GM19043 (cell line): ENCODE results near the gene RASGRF2.

Source experiments
- ATAC-seq: cut with Tn5 transposase; IDR thresholded peaks from one replicate; pipeline ENCODE4 v1.9.1; 2021; ENCODE audit warnings: low read depth; ENCODE audit not compliant: unreplicated experiment

Gene RASGRF2

DNA sequence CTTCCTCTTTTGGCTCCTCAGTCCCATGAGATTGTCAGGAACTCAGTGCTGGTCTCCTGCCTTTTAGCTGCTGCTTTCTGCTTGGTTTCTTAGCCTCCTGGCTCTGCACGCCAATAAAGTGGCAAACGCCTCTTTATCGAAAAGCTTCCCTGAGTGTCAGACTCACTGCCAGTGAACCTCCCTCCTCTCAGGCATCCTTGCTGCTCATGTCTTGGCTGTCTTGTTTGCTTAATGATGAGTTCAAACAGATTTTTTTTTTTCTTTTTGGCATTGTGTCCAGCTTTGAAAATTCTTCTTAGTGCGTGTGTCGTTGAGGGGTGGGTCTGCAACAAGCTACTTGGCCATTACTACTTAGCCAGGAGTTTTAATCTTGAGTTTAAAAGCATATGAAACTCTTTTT lies 14.9 kb downstream of the RASGRF2 start:
- no peak for ATAC-seq

DNA sequence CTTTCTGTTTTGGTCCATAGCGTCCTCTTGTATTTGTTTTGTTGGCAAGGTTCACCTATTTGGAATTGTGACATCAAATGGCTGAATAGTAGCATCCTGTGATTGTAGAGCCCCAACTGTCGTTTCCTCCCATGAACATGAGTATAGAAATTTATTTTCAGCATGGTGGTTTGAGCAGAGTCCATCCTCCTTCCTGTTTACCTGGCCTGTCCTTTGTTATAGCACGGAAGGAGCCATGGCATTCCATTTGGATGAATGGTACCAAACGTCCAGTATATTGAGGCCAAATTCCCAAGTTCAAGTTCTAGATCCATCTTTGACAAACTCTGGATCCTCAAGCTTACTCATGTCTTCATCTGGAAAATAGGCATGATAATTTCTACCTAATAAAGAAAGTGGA lies 16.8 kb downstream of the RASGRF2 start:
- no peak for ATAC-seq

DNA sequence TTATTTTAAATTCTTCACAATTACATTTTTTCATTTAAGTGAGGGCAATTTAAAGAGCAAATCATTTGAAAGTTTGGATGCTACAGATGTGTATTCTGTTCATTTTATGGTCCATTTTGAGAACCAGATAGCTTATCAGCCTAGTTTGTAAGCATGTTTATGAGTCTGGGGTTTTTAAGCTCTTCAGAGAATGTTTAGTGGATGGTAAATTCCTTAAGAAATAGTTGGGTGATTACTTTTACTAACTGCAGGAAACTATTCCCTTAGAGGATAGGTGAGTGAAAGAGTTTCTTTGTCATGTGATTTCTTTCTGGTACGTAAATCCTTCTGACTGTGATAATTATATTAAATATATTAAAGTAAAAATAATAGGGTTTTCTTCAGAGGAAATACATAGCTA lies 17.6 kb downstream of the RASGRF2 start:
- no peak for ATAC-seq

DNA sequence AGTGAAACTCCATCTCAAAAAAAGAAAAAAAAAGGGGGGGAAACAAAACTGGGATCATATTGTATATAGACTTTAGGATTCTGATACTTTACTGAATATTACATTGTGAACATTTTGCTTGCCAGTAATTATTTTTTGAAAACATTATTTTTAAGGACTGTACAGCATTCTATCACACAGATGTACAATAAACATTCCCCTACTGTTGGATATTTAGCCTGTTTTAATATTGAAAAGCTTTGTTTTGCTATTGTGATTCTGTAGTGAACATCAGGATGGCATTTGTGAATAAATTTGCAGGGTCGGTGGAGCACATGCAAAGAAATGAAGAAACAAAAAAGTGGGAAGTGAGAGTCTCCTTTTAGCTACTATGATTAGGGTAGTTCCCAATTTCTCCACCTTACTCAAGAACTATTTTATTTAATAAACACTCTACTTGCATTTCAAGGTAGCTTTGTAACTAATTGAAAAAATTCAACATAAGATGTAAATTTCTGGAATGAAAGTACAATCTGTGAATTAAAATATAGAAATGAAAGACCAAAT lies 18.7 kb downstream of the RASGRF2 start:
- ATAC-seq: no peak

DNA sequence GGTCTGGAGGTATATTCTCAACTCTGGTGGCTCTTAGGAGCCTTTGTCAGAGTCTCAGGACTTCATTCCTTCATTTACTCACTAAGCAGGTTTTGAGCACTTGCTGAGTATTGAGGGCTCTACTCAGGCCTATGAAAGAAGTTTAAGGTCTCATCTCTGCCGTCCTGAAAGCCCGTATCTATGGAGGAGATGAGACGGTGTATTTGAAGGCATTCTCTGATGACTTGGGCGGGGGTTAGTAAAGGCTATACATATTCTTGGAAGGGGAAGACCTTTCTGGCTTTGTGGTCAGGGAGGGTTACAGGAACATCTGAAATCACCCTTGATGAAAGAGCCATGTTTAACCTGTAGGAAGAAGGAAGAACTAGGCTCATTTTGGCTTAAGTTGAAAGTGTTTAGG lies 21.9 kb downstream of the RASGRF2 start:
- ATAC-seq: no peak

DNA sequence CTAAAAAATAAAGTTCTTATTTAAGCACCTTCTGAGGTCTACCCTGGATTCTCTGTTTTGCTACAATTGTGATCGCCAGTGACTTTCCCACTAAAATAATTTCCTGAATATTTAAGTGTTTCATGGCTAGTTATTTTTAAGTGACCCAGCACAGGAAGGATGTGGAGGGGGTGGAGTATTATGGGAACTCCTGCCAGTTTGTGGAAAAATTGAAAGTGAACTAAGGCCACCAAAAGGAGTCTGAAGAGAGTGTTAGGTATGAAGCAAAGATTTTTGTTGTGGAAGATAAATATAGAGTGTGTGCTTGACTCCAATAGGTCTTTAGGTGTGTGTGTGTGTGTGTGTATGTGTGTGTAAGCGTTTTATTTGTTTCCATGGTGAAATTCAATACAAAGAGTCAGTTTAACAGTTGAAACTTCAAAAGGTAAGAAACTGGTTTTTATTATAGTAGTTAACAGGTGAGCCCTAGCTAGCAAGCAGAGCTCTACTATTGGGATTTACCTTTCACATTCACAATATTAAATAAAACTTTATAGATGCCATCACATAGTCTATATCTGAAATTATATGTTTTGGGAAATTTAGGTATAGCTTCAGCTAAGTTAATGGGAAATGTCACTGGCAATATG lies 25.6 kb downstream of the RASGRF2 start:
- no peak for ATAC-seq

DNA sequence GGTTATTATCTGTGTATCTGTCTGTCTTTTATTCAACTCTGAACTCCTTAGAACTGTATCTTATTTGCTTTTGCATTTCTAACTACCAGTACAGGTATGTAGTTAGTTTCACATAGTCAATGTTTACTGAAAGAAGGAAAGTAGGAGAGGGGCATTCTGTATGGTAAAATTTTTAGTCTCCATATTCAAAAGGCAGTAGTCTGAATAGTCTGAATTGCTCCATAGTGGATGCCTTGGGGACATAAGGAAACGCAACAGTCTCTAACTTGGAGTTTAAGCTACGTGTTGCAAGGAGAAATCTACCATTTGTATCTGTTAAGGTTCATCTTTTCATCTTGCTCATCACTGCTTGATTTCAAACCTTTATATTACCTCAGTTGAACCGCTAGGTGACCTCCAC lies 26.2 kb downstream of the RASGRF2 start:
- ATAC-seq: no peak

DNA sequence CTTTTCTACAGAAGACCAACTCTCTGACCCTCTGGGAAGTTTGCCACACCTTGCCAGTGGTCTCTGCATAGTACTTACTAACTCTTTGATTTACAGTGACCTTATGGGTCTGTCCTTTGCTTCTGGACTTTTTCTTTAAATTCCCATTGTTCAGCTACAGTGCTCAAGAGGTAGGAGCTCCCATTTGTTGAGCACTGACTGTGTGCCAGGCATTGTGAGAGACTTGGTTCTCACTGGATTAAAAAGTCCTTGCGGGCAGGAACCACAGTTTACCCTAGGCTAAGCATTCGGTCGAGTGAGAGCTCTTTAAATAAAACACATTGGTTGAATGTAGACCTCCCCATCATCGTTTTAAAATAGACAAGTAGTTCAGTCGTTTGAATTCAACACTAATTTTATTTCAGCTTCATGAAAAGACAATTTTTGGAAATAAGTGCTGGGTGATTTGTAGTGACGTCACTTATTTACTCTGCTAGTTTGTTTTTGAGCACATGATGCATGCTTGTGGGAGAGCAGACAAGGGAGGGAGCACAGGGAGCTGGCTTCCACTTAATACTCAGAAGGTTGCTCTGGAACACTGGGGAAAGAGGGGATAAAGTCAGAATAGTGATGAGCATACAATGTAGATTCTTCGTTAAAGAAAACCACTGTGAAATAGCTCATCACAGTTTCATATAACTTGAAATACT lies 27.1 kb downstream of the RASGRF2 start:
- ATAC-seq: no peak

DNA sequence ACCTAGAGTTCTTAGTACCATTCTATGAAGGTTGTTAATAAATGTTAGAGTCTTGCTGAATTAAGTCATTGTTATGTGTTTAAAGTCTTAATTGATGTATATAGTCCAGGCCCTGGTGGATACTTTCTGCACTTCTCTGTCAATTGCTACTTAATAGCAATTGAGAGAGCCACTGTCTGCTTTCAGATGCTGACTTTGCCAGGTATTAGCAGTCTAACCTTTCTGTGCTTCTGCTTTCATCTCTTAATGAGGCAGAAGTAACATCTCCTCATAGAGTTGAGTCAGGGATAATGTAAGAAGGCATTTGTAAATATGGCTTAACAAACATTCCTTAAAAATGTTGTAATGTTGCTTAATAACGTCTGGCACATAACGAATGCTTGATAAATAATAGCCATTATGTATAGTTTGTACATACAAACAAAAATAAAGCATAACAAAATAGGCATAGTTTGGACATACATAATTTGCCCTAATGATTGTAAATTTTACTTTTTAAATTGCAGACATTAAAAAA lies 28.3 kb downstream of the RASGRF2 start:
- no peak for ATAC-seq

DNA sequence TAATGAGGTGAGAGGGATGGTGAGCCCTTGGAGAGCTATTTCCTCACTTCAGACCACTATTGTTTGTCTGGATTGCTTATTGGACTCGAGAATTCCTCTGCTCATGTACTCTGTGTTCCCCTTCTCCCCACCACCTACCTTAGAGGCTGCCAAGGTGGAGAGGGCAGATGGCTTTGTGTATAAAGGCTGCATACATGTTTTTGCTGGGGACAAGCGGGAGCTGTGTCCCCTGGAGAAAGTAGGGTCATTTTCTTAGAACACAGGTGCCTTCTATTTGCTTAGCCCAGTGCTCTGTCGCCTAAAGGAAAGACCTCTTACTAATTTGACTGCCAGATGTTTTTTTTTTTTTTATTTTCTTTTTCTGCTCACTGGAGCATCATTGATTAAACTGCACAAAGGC lies 29.7 kb downstream of the RASGRF2 start:
- ATAC-seq: no peak

DNA sequence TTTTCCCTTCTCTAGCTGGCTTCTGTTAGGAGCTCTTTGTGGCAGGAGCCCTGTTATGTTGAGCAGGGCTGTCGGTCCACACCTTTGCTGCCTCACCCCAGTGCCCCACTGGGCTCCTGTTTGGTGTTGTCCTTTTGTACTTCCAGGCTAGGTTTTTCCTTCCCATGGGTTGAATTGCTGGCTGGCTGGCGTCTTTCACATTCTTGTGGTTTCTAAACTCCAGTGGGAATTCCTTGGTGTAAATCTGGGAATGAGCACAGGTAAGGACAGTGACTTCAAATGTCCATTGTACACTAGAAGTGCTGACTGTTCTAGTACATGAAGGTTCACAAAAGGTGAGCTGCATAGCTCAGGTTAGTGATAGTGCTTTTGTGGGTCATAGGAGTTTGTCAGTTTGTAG lies 30.4 kb downstream of the RASGRF2 start:
- no peak for ATAC-seq

DNA sequence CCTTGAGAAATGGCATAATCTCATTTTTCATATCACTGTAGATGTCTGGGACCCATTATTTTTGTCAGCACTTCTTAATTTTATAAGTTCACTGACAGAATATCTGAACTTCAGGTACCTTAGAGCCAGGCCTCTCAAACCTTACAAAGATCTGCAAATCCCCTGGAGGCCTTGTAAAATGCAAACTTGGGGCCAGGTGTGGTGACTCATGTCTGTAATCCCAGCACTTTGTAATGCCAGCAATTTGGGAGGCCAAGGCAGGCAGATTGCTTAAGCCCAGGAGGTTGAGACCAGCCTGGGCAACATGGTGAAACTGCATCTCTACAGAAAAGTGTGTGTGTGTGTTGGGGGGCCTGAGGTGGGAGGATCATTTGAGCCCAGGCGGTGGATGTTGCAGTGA lies 30.8 kb downstream of the RASGRF2 start:
- no peak for ATAC-seq

DNA sequence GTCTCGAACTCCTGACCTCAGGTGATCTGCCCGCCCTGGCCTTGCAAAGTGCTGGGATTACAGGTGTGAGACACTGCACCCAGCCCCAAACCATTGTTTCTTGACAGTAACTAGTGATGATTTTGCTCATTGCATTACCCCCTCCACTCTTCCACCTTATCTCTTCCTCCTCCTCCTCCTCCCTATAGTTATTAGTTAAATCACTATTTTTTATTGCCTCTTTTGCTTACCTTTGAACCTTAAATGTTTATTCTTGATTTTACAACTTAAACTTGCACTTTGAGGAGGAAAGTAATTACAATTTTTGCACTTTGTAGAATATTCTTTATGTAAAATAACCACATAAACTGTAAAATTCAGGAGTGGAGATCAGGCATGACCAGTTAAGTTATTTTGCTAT lies 35.7 kb downstream of the RASGRF2 start:
- ATAC-seq: no peak

DNA sequence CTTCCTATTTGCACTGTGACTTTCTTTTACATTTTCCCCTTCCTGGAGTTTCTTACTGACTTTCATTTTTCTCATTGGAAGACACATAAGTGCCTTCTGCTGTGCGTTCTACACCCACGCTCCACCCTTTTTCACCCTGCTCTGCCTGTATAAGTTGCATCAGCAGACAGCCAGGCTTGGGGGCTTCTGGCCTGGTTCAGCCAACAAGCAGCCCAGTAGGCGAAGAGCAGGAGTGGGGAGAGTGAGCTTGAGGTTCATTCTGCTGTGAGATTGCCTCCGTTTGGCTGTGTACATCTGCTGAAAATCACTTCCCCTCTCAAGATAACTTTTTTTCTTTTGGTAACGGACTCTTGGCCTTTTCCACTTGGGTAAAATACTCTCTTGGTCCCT lies 38.4 kb downstream of the RASGRF2 start:
- no peak for ATAC-seq

DNA sequence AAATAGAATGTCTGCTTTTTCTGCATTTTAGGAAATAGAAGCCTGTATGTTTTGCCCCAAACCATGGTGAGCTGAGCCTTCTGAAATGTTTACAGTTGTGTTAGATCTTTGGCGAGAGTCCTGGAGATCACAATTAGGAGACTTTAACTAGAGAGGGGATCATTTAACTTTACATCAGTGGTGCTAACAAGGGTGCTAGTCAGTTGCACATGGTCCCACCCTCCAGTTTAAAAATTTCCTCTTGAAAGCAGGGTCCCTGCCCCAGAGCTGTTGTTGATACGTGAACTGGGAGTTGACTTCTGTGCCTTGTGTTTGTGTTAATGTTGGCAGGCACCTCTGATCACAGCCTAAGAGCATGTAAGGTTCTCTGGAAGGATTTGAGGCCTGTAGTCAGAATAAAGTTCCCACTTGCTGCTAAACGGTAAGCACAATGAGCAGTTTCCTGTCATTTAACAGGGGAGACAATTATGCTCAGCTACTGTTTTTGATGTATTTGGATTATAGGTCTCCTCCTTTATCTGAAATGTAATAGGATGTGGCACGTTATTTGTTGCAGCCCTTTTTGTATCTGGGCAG lies 43.7 kb downstream of the RASGRF2 start:
- no peak for ATAC-seq

DNA sequence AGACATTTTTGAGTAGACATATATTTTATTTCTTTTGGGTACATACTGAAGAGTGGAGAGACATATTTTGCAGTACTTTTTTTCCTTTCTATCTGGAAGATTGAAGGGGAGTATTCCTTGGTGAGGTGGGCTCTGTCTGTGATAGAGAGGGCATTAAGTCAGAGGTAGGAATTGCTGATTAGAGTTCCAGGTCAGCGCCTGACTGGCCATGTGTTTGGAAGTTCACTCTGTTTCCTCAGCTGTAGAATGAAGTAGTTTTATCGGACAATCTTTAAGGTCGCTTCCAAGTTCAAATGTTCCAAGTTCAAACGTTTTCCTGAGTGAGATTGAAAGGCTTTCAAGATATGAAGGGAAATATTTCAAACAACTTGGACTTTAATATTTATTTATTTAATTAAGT lies 45.5 kb downstream of the RASGRF2 start:
- ATAC-seq: no peak

DNA sequence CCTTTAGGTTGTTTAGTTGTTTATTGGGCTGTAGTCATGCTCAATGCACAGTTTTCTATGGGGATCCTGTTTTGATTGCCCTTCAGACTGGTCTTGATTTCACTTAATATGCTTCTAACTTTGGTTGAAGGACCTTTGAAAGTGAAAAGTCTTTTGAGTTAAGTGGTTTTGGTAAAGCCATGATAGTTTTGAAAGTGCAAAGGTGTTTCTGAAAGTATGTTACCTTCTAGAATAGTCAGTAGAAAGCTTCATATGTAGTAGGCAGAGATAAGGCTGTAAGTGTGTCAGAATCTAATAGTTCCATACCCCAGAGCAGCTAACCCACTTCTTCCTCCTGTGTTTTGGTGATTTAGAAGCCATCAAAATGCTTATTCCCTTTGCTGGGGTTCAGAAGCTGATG lies 46.1 kb downstream of the RASGRF2 start:
- ATAC-seq: no peak

DNA sequence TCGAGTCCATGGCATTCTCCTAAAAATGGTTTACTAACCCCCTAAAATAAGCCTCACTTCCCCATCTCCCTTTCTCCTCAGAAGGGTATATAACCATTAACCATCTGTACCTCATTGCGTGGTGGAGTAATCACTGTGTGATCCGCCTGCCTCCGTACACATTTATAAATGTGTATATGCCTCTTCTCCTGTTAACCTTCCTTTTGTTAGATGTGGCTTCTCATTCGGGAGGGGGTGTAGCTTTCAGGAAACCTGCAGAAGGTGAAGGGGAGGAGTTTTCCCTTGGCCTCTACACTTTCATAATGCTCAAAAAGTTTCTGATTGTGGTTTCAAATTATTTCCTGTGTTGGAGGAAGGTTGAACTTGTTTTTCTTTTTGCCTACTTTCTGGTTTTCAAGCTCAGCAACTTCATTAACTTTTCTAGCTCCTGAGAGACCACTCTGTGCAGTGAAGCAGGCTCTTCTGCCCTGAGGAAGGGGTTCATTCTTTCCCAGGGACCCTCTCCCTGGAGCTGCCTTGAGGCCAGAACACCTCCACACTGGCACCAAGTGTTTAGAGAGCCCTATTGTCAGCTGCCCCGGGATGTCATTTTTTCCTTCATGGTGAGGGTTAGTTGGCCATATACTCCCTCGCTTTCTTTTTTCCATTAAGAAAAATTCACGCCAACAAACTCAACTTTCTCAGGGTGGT lies 46.9 kb downstream of the RASGRF2 start:
- ATAC-seq: no peak

DNA sequence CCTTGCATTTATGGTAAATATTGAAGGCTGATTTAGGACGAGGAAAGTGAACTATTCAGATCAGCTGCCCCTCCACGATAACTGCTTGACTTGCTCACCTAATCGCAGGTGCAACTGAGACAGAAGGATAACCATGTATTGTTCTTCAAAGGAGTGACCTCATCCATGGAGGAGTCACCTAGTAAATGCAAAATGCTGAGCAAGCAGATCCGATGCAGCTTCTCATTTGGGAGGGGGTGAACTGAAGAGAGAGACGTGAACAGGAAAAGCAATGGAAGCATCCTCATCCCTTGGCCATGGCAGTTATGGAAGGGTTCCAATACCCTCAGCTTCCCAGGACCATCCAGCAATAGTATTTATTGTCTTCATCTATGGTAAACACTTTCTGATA lies 47.5 kb downstream of the RASGRF2 start:
- ATAC-seq: no peak

DNA sequence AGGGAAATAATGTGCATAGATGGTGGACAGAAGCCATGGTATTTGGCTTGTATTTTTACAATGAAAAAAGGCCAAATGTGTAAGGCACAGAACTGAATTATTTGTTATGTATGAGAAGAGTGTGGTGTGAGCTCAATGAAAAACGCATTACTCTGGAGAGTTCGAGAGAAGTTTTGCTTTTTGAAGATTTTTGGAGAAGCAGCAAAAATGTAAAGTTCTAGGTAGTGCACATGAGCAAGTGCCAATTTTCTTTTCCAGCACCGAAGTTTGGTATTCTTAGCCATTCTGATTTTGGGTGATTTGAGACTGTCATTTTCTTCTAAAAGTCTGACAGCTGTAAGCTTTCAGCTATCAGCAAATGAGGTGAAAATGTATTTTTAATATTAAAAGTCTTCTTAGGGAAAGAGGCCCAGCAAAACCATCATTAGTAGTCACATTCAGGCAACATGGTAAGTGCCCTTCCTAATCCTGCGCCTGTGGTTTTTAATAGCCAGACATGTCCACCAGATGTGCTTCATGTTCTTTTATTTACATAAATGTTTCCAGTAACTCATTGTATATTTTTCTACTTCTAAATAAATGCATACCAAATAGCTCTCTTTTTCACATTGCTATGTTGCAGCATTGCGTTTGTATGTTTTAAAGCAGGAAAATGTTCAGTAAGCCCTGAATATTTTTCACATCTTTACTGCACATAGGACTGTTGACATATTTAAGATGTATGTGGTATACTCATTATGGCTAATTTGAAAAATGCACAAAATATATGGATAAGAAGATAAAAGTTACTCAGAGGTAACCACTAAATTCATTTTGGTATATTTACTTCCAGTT lies 50.4 kb downstream of the RASGRF2 start:
- no peak for ATAC-seq
